Cerebellar cortex (tissue), 1 donor: Measurements from ENCODE around the gene RTEL1.
"Not testable (repeated sequence)": the region's sequence is repeated elsewhere in the genome, so short reads cannot be mapped to it uniquely, and the experiment has no call there.

Experiments
- DNase-seq: peaks from one replicate; pipeline ENCODE4 v3.0.0-alpha.2; 2015; ENCODE audit warnings: low spot score

The RTEL1 gene

GRCh38 chr20:63671695-63672094 lies 13.6 kb downstream of the RTEL1 start:
- DNase-seq, result not testable (repeated sequence)

- no peak for DNase-seq
Measured at GRCh38 chr20:63672666-63673065, 14.6 kb downstream of the RTEL1 start.

- DNase-seq, result no peak
Measured at GRCh38 chr20:63673951-63674350, 15.8 kb downstream of the RTEL1 start.

GRCh38 chr20:63675681-63676368 lies 17.7 kb downstream of the RTEL1 start:
- DNase-seq, result no peak

GRCh38 chr20:63678071-63678470 lies 20.0 kb downstream of the RTEL1 start:
- DNase-seq, result no peak

- no peak for DNase-seq
Measured at GRCh38 chr20:63678667-63679465, 20.8 kb downstream of the RTEL1 start.

- DNase-seq, result no peak
Measured at GRCh38 chr20:63679799-63680305, 21.7 kb downstream of the RTEL1 start.

GRCh38 chr20:63680427-63680826 lies 22.3 kb downstream of the RTEL1 start:
- no peak for DNase-seq

GRCh38 chr20:63680857-63681608 lies 22.9 kb downstream of the RTEL1 start:
- no peak for DNase-seq

- no peak for DNase-seq
Measured at GRCh38 chr20:63681609-63682142, 23.6 kb downstream of the RTEL1 start.

GRCh38 chr20:63682384-63683139 lies 24.4 kb downstream of the RTEL1 start:
- no peak for DNase-seq

- no peak for DNase-seq
Measured at GRCh38 chr20:63685269-63686026, 27.3 kb downstream of the RTEL1 start.

GRCh38 chr20:63686094-63686491 lies 28.0 kb downstream of the RTEL1 start:
- no peak for DNase-seq

- DNase-seq, result no peak
Measured at GRCh38 chr20:63686492-63687321, 28.6 kb downstream of the RTEL1 start.

GRCh38 chr20:63687419-63688178 lies 29.5 kb downstream of the RTEL1 start:
- DNase-seq, result no peak

- DNase-seq, result no peak
Measured at GRCh38 chr20:63688228-63689045, 30.3 kb downstream of the RTEL1 start.

- no peak for DNase-seq
Measured at GRCh38 chr20:63689046-63690002, 31.2 kb downstream of the RTEL1 start.
